GM19328 (cell line): Measurements from ENCODE around the gene PGLYRP1.

Experiments used
- ATAC-seq: cut with Tn5 transposase; IDR thresholded peaks from one replicate; pipeline ENCODE4 v1.9.1; 2021; ENCODE audit warnings: mild to moderate bottlenecking, moderate library complexity; ENCODE audit not compliant: unreplicated experiment

Gene PGLYRP1

GRCh38 chr19:46022431-46023310, at the start of gene PGLYRP1:
TSS of gene PGLYRP1 (minus strand) at chr19:46023053. CDS start at chr19:46023021, 32 bp downstream.
- ATAC-seq = no peak

- ATAC-seq = no peak
Measured at GRCh38 chr19:46069806-46070341, 47.0 kb upstream of the PGLYRP1 start.

GRCh38 chr19:46068345-46069258, 45.7 kb upstream of the PGLYRP1 start:
- no peak for ATAC-seq

GRCh38 chr19:46067691-46068090, 44.8 kb upstream of the PGLYRP1 start:
- ATAC-seq = no peak

GRCh38 chr19:46066471-46066870, 43.6 kb upstream of the PGLYRP1 start:
- no peak for ATAC-seq

- no peak for ATAC-seq
Measured at GRCh38 chr19:46065486-46066071, 42.7 kb upstream of the PGLYRP1 start.

GRCh38 chr19:46063201-46063600, 40.3 kb upstream of the PGLYRP1 start:
- no peak for ATAC-seq

- no peak for ATAC-seq
Measured at GRCh38 chr19:46060012-46060411, 37.2 kb upstream of the PGLYRP1 start.

GRCh38 chr19:46058778-46059177, 35.9 kb upstream of the PGLYRP1 start:
- ATAC-seq = no peak

GRCh38 chr19:46056536-46056935, 33.7 kb upstream of the PGLYRP1 start:
- no peak for ATAC-seq

- no peak for ATAC-seq
Measured at GRCh38 chr19:46052896-46053295, 30.0 kb upstream of the PGLYRP1 start.

- ATAC-seq = no peak
Measured at GRCh38 chr19:46049597-46049996, 26.7 kb upstream of the PGLYRP1 start.

- ATAC-seq = no peak
Measured at GRCh38 chr19:46043519-46043918, 20.7 kb upstream of the PGLYRP1 start.

GRCh38 chr19:46042252-46042883, 19.5 kb upstream of the PGLYRP1 start:
- no peak for ATAC-seq

GRCh38 chr19:46040952-46041500, 18.2 kb upstream of the PGLYRP1 start, which contains the start of gene IGFL4:
TSS of gene IGFL4 (minus strand) at chr19:46041002. CDS start at chr19:46040962, 40 bp downstream.
- no peak for ATAC-seq

GRCh38 chr19:46040125-46040524, 17.3 kb upstream of the PGLYRP1 start:
- no peak for ATAC-seq

- no peak for ATAC-seq
Measured at GRCh38 chr19:46036744-46037128, 13.9 kb upstream of the PGLYRP1 start.

- no peak for ATAC-seq
Measured at GRCh38 chr19:46035986-46036743, 13.3 kb upstream of the PGLYRP1 start.

GRCh38 chr19:46035546-46035945, 12.7 kb upstream of the PGLYRP1 start:
- no peak for ATAC-seq
